NCI-H2171 (cell line): ENCODE results near the gene RRAGD.

ENCODE experiments used
- DNase-seq: peaks from one replicate; lab custom pipeline; 2025; lab: John Stamatoyannopoulos, UW

The RRAGD gene

DNA sequence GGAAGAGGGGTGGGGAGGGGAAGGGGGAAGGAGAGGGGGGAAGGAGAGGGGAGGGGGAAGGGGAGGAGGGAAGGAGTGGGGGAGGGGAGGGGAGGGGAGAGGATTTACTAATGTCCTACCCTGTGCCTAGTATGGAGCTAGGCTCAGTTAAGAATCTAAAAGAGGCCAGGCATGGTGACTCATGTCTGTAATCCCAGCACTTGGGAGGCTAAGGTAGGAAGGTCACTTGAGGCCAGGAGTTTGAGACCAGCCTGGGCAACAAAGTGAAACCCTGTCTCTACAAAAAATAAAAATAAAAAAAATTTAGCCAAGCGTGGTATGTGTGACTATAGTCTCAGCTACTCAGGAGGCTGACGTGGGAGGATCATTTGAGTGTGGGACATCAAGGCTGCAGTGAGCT, 72.5 kb downstream of the RRAGD start:
- no peak for DNase-seq

GRCh38 chr6:89335164-89335563, 76.9 kb downstream of the RRAGD start:
- no peak for DNase-seq

DNA sequence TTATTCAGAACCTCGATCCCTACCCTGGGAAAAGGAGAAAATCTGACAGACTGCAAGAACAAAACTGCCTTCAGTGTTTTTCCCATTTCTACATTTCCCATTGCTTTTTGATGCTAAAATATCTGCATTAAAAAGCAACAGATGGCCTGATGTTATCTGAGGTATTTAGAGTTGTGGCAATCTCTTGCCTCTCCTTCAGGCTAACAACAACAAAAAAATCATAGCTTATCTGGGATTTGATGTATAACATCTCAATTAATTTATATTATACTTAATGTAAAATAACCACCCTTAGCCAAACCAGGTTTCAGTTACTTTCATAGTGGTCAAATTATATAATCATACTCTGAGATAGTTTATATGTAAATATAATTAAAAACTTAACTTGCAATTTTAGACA, 81.2 kb downstream of the RRAGD start:
- DNase-seq: no peak

- DNase-seq: no peak
These were observed 83.1 kb downstream of the RRAGD start for GRCh38 chr6:89328976-89329375.

GRCh38 chr6:89324304-89324703, 87.8 kb downstream of the RRAGD start:
- no peak for DNase-seq

DNA sequence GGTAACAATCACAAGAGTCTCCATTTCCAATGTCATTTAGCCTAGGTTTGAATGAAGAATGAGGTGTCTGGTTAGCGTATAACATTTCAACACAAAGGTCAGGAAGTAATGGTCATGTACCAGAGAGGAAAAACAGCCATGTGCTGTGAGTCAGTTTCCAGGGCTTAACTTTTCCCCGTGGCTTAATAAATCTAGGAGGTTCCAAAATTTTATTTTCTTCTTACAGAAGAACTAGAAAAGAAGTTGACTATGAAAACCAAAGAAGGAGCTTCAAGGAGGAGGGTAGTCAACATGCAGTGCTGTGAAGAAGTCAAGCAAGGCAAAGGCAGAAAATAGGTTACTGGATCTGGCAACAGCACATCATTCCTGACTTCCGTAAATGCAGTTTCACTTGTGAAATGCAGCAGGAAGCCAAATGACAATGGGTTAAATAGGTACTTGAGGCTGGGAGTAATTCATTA, 88.5 kb downstream of the RRAGD start:
- DNase-seq: no peak

GRCh38 chr6:89321131-89321970, 90.7 kb downstream of the RRAGD start:
- no peak for DNase-seq

DNA sequence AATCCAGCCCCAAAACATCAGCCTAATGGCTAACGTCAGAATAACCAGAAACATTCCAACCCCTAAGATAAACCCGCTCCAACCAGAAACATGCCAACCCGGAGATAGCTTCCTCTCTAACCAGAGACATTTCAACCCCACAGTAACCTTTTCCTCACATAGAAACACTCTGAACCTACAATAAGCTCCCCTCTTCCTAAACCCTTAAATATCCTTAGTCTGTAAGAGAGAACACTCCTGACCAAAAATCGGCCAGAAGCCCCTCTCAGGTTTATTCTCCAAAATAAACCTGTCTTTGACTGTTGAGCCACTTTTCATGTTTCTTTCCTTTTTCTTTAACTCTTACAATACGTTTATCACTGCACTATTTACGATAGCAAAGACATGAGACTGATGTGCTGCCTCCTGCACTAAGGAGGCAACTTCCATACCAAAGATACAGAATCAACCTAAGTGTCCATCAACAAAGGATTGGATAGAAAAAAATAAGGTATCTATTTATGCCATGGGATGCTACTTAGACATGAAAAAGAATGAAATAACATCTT, 92.0 kb downstream of the RRAGD start:
- no peak for DNase-seq

DNA sequence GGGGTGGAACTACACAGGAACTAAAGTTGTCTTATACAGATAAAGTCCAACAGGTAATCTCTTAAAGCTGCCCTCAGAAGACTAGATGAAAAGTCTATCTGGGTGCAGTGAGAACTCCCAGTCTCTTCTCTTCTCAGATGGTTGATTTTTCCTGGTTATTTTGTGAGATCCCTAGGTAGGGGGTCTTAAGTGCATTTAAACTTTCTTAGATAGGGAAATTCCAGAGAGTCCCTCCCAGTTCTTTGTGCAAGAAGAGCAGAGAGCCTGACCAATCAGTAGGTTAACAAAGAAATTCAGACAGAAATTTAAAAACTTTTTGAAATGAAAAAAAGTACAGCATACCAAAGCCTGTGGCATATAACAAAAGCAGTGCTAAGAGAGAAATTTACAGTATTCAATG, 95.0 kb downstream of the RRAGD start:
- DNase-seq: no peak

DNA sequence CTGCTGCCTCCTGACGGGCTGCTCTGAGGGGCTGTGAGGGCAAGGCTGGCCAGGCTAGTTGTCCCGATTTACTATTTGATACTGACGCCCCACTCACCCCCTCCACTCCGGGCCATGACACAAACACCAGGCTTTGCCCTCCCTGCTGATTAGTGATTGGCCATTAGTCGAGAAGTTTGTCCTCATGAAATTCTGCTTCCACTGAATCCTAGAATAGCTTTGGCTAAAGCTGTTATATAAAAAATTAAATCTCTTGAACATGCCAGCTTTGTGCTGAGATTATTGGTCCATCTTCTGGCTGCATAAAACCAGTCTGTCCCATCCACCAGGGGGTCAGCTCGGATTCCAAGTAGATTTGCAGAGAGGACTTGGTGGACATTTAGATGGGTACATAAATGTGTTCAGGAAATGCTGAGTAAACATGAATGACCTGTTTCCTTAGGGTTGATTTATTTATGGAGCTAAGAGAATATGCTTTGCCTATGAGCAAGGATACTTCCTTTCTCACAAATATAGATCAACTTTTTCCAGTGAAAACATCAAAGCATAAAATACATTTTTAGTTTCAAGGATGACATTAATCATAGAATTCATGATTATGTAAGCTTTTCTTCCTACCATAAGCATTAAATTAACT, 96.7 kb downstream of the RRAGD start, which contains the start of gene GABRR2:
GABRR2 (minus strand) TSS at position 51 of the 637 bp plus-strand sequence. CDS start 134 bp downstream, outside the sequence.
- DNase-seq: no peak

- no peak for DNase-seq
These were observed 97.4 kb downstream of the RRAGD start for GRCh38 chr6:89314692-89315091.
